IMR-90 (cell line): ENCODE measurements around the gene DENND1B. TPM values are rescaled to one million over a fixed set of nuclear protein-coding genes. Genes with fewer than 3 reads are reported as not detected.

Experiments
- ATAC-seq: fragments of 200-7000 bp; cut with Tn5 transposase; 2 replicates; pipeline ENCODE4 v1.9.1; 2020; ENCODE audit warnings: low read depth, mild to moderate bottlenecking, moderate library complexity
- BruUV-seq: library from RNA; stranded (reverse); fragments of 400-500 nt; replicated peaks from 2 replicates; lab custom pipeline; 2021; lab: Mats Ljungman, UMichigan
- CTCF ChIA-PET: fragments of 300-600 bp; formaldehyde crosslinking; extraction: SDS; loops from one replicate; lab custom pipeline; 2021; ENCODE audit warnings: antibody characterized with exemption; lab: Yijun Ruan, JAX
- POLR2A ChIA-PET: fragments of 300-600 bp; sonication (Branson Sonifier 250); formaldehyde crosslinking; loops from one replicate; lab custom pipeline; 2022; ENCODE audit warnings: antibody characterized with exemption; ENCODE audit not compliant: unreplicated experiment; lab: Charles Lee
- DNase-seq: peaks from one replicate; pipeline ENCODE4 v3.0.0; 2013
- H2AFZ ChIP-seq: replicated peaks from 2 replicates; pipeline ENCODE3; 2013; ENCODE audit warnings: low read length, mild to moderate bottlenecking; ENCODE audit not compliant: poor library complexity
- H2AK5ac ChIP-seq: 2 replicates; pipeline ENCODE4 v1.6.1; 2013; ENCODE audit warnings: low read depth, low read length, inconsistent platforms
- H2AK9ac ChIP-seq: replicated peaks from 2 replicates; pipeline ENCODE3; 2013; ENCODE audit warnings: mild to moderate bottlenecking, low read depth, low read length, moderate library complexity; ENCODE audit not compliant: poor library complexity
- H2BK120ac ChIP-seq: 2 replicates; pipeline ENCODE4 v1.6.1; 2013; ENCODE audit warnings: low read depth, low read length, inconsistent platforms
- H2BK15ac ChIP-seq: 3 replicates; pipeline ENCODE4 v1.6.1; 2013; ENCODE audit warnings: low read depth, low read length, inconsistent platforms
- H2BK20ac ChIP-seq: 2 replicates; pipeline ENCODE4 v1.6.1; 2013; ENCODE audit warnings: low read depth, mild to moderate bottlenecking, inconsistent platforms, low read length, moderate library complexity
- H2BK5ac ChIP-seq: 2 replicates; pipeline ENCODE4 v1.6.1; 2013; ENCODE audit warnings: mild to moderate bottlenecking, low read depth, low read length, inconsistent platforms; ENCODE audit not compliant: poor library complexity, severe bottlenecking
- H3K14ac ChIP-seq: replicated peaks from 2 replicates; pipeline ENCODE4 v1.6.1; 2013; ENCODE audit warnings: low read depth, low read length, inconsistent platforms
- H3K18ac ChIP-seq: 2 replicates; pipeline ENCODE4 v1.6.1; 2013; ENCODE audit warnings: low read depth, low read length, control low read depth
- H3K23ac ChIP-seq: 2 replicates; pipeline ENCODE4 v1.6.1; 2013; ENCODE audit warnings: low read depth, low read length, inconsistent platforms
- H3K27ac ChIP-seq: 2 replicates; pipeline ENCODE4 v1.5.1; 2013; ENCODE audit warnings: mild to moderate bottlenecking, control low read depth, low read length; ENCODE audit not compliant: insufficient read depth
- H3K27me3 ChIP-seq: 2 replicates; pipeline ENCODE4 v1.6.1; 2013; ENCODE audit warnings: low read length; ENCODE audit not compliant: control insufficient read depth, insufficient read depth
- H3K36me3 ChIP-seq: 2 replicates; pipeline ENCODE4 v1.6.1; 2013; ENCODE audit warnings: low read length, mixed read lengths; ENCODE audit not compliant: control insufficient read depth, insufficient read depth
- H3K4ac ChIP-seq: 2 replicates; pipeline ENCODE4 v1.6.1; 2013; ENCODE audit warnings: low read depth, low read length, inconsistent platforms
- H3K4me1 ChIP-seq: 2 replicates; pipeline ENCODE4 v1.6.1; 2013; ENCODE audit warnings: low read length, mixed read lengths; ENCODE audit not compliant: control insufficient read depth, insufficient read depth
- H3K4me2 ChIP-seq: 2 replicates; pipeline ENCODE4 v1.6.1; 2013; ENCODE audit warnings: low read depth, mild to moderate bottlenecking, control low read depth, low read length, moderate library complexity
- H3K4me3 ChIP-seq: 2 replicates; pipeline ENCODE4 v1.5.1; 2013; ENCODE audit warnings: low read depth, mild to moderate bottlenecking, control low read depth, low read length, moderate library complexity; ENCODE audit not compliant: insufficient read depth
- H3K56ac ChIP-seq: 2 replicates; pipeline ENCODE4 v1.6.1; 2013; ENCODE audit warnings: low read length, inconsistent platforms; ENCODE audit not compliant: insufficient read depth; ENCODE audit errors: extremely low read depth
- H3K79me1 ChIP-seq, 2 experiments: 2 replicates each; pipeline ENCODE4 v1.6.1; 2013; ENCODE audit warnings: low read length in 2 of 2, inconsistent platforms in 1 of 2, low read depth in 1 of 2
- H3K9ac ChIP-seq: 2 replicates; pipeline ENCODE4 v1.6.1; 2013; ENCODE audit warnings: low read depth, low read length, control low read depth
- H3K9me1 ChIP-seq: 2 replicates; pipeline ENCODE4 v1.6.1; 2013; ENCODE audit warnings: low read length, inconsistent platforms; ENCODE audit not compliant: insufficient read depth
- H3K9me3 ChIP-seq: 2 replicates; pipeline ENCODE4 v1.6.1; 2013; ENCODE audit warnings: low read length; ENCODE audit not compliant: control insufficient read depth, insufficient read depth
- H4K20me1 ChIP-seq: 2 replicates; pipeline ENCODE4 v1.6.1; 2013; ENCODE audit warnings: low read length, inconsistent platforms; ENCODE audit not compliant: insufficient read depth
- H4K5ac ChIP-seq: 2 replicates; pipeline ENCODE4 v1.6.1; 2013; ENCODE audit warnings: mild to moderate bottlenecking, low read depth, low read length, control low read depth
- H4K8ac ChIP-seq, 2 experiments: 2 replicates each; pipeline ENCODE4 v1.6.1; 2013; ENCODE audit warnings: low read depth in 2 of 2, low read length in 2 of 2, control low read depth in 1 of 2, inconsistent platforms in 1 of 2
- H4K91ac ChIP-seq: 2 replicates; pipeline ENCODE4 v1.6.1; 2013; ENCODE audit warnings: low read depth, low read length, inconsistent platforms; ENCODE audit not compliant: insufficient read depth
- MAFK ChIP-seq: IDR thresholded peaks from 2 replicates; pipeline ENCODE4 v1.6.1; 2012; ENCODE audit warnings: low read depth, low read length, improper control_type of control experiment
- NFE2L2 ChIP-seq: fragments of 150-350 bp; IDR thresholded peaks from 2 replicates; pipeline ENCODE4 v1.6.1; 2016; ENCODE audit warnings: low read depth, mild to moderate bottlenecking, low read length
- RFX5 ChIP-seq: IDR thresholded peaks from 2 replicates; pipeline ENCODE4 v1.8.0; 2012; ENCODE audit warnings: low read depth, mild to moderate bottlenecking, low read length, moderate library complexity
- WGBS, 2 experiments: methylation state at CpG; one replicate each; pipeline versions ENCODE4 v1.1.5 to v1.1.7; 2013; ENCODE audit warnings: missing lambda C conversion rate in 2 of 2; ENCODE audit not compliant: insufficient read length in 1 of 2; ENCODE audit errors: extremely low coverage in 2 of 2; 5-methylcytosine and 5-hydroxymethylcytosine counted together
- dilution Hi-C: fragments of 300-500 bp; cut with HindIII; formaldehyde crosslinking; loops from one replicate; pipeline ENCODE4 v1.14.3; 2018; ENCODE audit warnings: low sequenced_read_pairs; ENCODE audit not compliant: unreplicated experiment
- in situ Hi-C: fragments of 300-500 bp; cut with MboI; formaldehyde crosslinking; loops from 3 replicates; pipeline ENCODE4 v1.14.3; 2019; ENCODE audit warnings: low sequenced_read_pairs, inconsistent platforms, mixed read lengths
- intact Hi-C: fragments of 100-400 bp; cut with micrococcal nuclease; formaldehyde crosslinking; loops from 2 replicates; pipeline ENCODE4 v1.10.0; 2022
- polyA plus RNA-seq, 3 experiments: library from polyadenylated mRNA; depleted of rRNA; stranded (reverse); fragments of >200 nt; gene quantifications; 2 replicates each; pipeline ENCODE4 v1.2.3, GENCODE V29; 2012; ENCODE audit warnings: low replicate concordance in 1 of 3
- total RNA-seq: library from RNA; depleted of rRNA; stranded (reverse); fragments of >200 nt; gene quantifications from 2 replicates; pipeline ENCODE4 v1.2.3, GENCODE V29; 2012

Gene DENND1B
- total and polyA plus RNA-seq, 2 of the 4 experiments (the other 2 are of a cell fraction), result 4.0 to 24.2 TPM

DNA sequence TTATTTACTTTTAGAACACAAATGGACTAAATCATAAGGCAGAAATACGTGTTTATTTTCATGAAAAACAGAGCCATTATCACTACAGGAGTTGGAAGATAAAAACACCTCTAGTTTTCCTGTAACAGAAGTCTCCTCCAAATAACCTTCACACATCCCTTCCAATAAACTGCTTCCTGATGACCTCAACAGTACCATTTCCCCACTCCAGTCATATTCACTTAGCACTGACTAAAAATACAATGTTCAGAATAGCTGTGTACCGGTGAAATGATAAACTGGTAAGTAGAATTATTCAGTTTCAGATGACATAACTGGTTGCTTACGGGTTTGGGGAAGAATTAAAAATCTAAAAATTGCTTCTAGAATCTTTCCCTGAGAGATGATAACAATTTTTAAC, 137.9 kb downstream of the DENND1B start:
- intact Hi-C loops, result no loop called here

More for the DNA sequence above, 137.9 kb downstream of the DENND1B start:
- in situ Hi-C loops, result no loop called here
- H3K27me3 ChIP-seq, result no peaks in the 10 kb centered on the region
- no peaks in the 10 kb centered on the region for H3K79me1 ChIP-seq
- TF ChIP-seq NFE2L2 (no peak), MAFK (no peak), RFX5 (no peak)
- no peak overlapping the region for H2BK5ac ChIP-seq
- no peaks in the 10 kb centered on the region for H3K4me1 ChIP-seq
- no peaks in the 10 kb centered on the region for H4K20me1 ChIP-seq
- H3K4ac ChIP-seq, result no peak overlapping the region
- no peak overlapping the region for H3K4me2 ChIP-seq
- H4K8ac ChIP-seq, result no peak overlapping the region
- H3K27ac ChIP-seq, result no peak overlapping the region
- H3K23ac ChIP-seq, result no peak overlapping the region
- H2AK5ac ChIP-seq, result no peak overlapping the region
- DNase-seq (no peak), ATAC-seq (no peak)
- ChIA-PET CTCF (interaction anchor here (0.7 kb wide), 1 partner anchor 22 kb away, joined by 3 read pairs; no protein-coding TSS in a partner anchor), POLR2A (no interaction called here)
- H2BK15ac ChIP-seq, result no peak overlapping the region
- no peak overlapping the region for H4K91ac ChIP-seq
- no CpG with 5 or more reads among the region's 3 CpGs for WGBS, 2 experiments
- BruUV-seq, result no TSS peak
- no peak overlapping the region for H3K56ac ChIP-seq
- no peak overlapping the region for H2BK20ac ChIP-seq
- no peak overlapping the region for H3K14ac ChIP-seq
- H2BK120ac ChIP-seq, result no peak overlapping the region
- no peak overlapping the region for H2AK9ac ChIP-seq
- dilution Hi-C loops, result no loop called here
- no peak overlapping the region for H3K4me3 ChIP-seq
- peaks cover 3% of the 10 kb centered on the region for H3K9me1 ChIP-seq
- H3K36me3 ChIP-seq, result peaks cover 2% of the 10 kb centered on the region
- no peak overlapping the region for H3K9ac ChIP-seq
- H2AFZ ChIP-seq, result no peak overlapping the region
- H3K9me3 ChIP-seq, result no peaks in the 10 kb centered on the region
- no peak overlapping the region for H3K18ac ChIP-seq
- no peak overlapping the region for H4K5ac ChIP-seq
